ENCODE results near the gene JDP2.

DNA sequence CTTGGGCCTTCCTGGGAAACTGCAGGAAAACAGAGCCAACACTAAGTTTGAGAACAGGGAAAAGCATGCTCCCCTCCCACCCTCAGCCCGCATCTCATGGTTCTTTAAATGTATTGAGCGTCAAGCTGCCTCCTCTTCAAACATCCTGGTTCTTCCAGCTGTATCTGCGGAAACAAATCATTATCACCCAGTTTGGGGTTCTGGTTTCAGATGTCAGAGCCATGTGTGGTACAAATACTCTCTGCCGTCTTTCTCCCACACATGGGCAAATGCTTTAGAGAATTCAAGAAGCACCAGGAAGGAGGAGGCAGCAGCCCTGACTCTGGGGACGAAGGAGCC is 29.1 kb downstream of the JDP2 start:
- TF ChIP-seq GATA2 (IDR thresholded peaks at IDR 0.05; ENCODE audit: low read depth, low read length) = no peak
- TF ChIP-seq GATA3 (IDR thresholded peaks at IDR 0.05; ENCODE audit: low read depth, low read length) = no peak
